ENCODE results near the gene TBL3. TPM values are rescaled to one million over a fixed set of nuclear protein-coding genes. Genes with fewer than 3 reads are reported as not detected.
A peak's percentile ranks its signal among the peaks of the same experiment; 100 is the strongest.

Gene TBL3
- total RNA-seq, 1 donor from 2014 or later: 44.5 TPM

- Histone ChIP-seq H3K27me3 (ENCODE audit: control insufficient read depth, insufficient read depth, low read length) (no peaks in the 10 kb centered on the region), H3K4me3 (ENCODE audit: low read depth, low read length) (peak overlapping the region; percentile 91), H3K36me3 (ENCODE audit: control insufficient read depth, insufficient read depth, low read length) (peaks cover 15% of the 10 kb centered on the region)
- TF ChIP-seq CTCF (IDR thresholded peaks at IDR 0.05; ENCODE audit: insufficient read depth, low read length, severe bottlenecking): peak; percentile 3
- DNase-seq (ENCODE audit: low read depth) (no peak), FAIRE-seq (peak; percentile 60)
These were observed 7.9 kb upstream of the TBL3 start for GRCh38 chr16:1963806-1964505.

DNA sequence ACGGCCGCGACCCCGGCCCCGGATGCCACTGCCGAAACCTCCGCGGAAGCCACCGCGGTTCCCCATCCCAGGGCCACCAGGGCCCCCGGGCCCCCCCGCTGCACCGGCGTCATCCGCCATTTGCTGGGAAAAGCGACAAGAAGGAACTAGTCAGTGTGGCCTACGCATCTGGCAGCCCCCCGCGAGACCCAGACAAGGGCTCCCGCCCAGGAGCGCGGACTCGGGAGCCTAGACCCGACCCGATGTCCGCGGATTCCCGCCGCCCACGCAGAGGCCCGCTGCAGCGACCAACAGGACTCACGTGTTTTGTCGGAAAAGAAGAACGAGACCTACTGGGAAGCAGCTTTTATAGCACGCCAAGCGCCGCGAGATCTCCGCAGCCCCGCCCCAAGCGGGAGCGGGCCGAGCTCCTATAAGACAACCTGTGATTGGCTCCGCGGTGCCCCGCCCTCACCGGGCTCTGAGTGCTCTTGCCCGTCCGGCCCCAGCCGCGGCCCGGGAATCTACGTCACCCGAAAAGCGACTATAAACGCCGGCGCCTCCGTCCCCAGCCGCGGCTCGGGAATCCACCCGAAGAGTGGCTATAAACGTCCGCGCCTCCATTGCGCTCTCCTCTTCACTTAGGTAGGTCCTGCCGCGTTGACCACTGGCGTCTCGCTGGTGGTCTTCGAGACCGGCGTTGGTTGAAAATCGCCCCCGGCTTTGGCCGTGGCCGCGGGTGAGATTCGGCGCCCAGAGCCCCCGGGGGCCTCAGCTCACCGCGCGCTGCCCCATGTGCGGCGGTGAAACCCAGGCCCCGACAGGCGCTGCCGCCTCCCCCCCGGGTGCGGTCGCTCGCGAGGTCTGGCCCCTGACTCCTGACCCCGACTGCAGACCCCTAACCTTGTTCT lies 7.1 kb upstream of the TBL3 start, which contains the start of gene RPS2:
Gene RPS2 (minus strand): TSS at position 321 of the 890 bp plus-strand sequence. CDS start 201 bp downstream, at position 120.
- no peaks in the 10 kb centered on the region for H3K27me3 ChIP-seq (ENCODE audit: control insufficient read depth, insufficient read depth, low read length)
- DNase-seq (ENCODE audit: low read depth): peak; percentile 91
- no peak for FAIRE-seq
- peaks cover 15% of the 10 kb centered on the region for H3K36me3 ChIP-seq (ENCODE audit: control insufficient read depth, insufficient read depth, low read length)
- H3K4me3 ChIP-seq (ENCODE audit: low read depth, low read length): peak within 1 kb of the TSS; percentile 91
- TF ChIP-seq CTCF (IDR thresholded peaks at IDR 0.05; ENCODE audit: insufficient read depth, low read length, severe bottlenecking): no peak

GRCh38 chr16:1965396-1966001 lies 6.4 kb upstream of the TBL3 start:
- no peak for FAIRE-seq
- Histone ChIP-seq H3K27me3 (ENCODE audit: control insufficient read depth, insufficient read depth, low read length) (no peaks in the 10 kb centered on the region), H3K36me3 (ENCODE audit: control insufficient read depth, insufficient read depth, low read length) (peaks cover 15% of the 10 kb centered on the region), H3K4me3 (ENCODE audit: low read depth, low read length) (peak overlapping the region; percentile 91)
- no peak for TF ChIP-seq CTCF (IDR thresholded peaks at IDR 0.05; ENCODE audit: insufficient read depth, low read length, severe bottlenecking)
- DNase-seq (ENCODE audit: low read depth): no peak

- Histone ChIP-seq H3K4me3 (ENCODE audit: low read depth, low read length) (peak within 1 kb of the TSS; percentile 91), H3K36me3 (ENCODE audit: control insufficient read depth, insufficient read depth, low read length) (peaks cover 15% of the 10 kb centered on the region), H3K27me3 (ENCODE audit: control insufficient read depth, insufficient read depth, low read length) (no peaks in the 10 kb centered on the region)
- TF ChIP-seq CTCF (IDR thresholded peaks at IDR 0.05; ENCODE audit: insufficient read depth, low read length, severe bottlenecking): no peak
- DNase-seq (ENCODE audit: low read depth) (no peak), FAIRE-seq (no peak)
These were observed 5.4 kb upstream of the TBL3 start, which contains the start of gene RNF151 for GRCh38 chr16:1966460-1966859. Gene RNF151, plus strand, starts transcription at chr16:1966856. Its CDS starts 26 bp downstream, at chr16:1966882.

DNA sequence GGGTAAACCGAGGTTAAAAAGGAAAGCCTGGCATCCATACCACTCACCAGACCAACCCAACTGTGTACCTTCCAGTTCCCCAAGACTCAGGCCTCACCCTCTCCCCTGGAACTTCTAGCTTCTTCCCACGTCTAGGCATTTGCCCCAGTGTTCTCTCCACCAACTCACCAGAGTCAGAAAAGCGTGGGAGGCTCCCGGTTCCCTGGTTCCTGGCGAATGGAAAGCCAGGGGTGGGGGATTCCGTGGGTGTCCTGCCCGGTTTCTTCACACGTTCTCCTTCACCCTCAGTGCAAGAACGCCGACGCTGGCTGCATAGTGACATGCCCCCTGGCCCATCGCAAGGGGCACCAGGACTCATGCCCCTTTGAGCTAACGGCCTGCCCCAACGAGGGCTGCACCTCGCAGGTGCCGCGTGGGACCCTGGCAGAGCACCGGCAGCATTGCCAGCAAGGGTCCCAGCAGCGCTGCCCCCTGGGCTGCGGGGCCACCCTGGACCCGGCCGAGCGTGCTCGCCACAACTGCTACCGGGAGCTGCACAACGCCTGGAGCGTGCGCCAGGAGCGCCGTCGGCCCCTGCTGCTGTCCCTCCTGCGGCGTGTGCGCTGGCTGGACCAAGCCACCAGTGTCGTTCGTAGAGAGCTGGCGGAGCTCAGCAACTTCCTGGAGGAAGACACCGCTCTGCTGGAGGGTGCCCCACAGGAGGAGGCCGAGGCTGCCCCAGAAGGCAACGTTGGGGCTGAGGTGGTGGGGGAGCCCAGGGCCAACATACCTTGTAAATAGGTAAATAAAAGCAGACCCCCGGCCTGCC lies 3.5 kb upstream of the TBL3 start:
- no peak for TF ChIP-seq CTCF (IDR thresholded peaks at IDR 0.05; ENCODE audit: insufficient read depth, low read length, severe bottlenecking)
- Histone ChIP-seq H3K36me3 (ENCODE audit: control insufficient read depth, insufficient read depth, low read length) (peaks cover 7% of the 10 kb centered on the region), H3K4me3 (ENCODE audit: low read depth, low read length) (no peak overlapping the region), H3K27me3 (ENCODE audit: control insufficient read depth, insufficient read depth, low read length) (no peaks in the 10 kb centered on the region)
- no peak for DNase-seq (ENCODE audit: low read depth)
- no peak for FAIRE-seq
